GM21619 (cell line): ENCODE results near the gene GDPGP1.
"Not testable (repeated sequence)": the region's sequence is repeated elsewhere in the genome, so short reads cannot be mapped to it uniquely, and the experiment has no call there.

Experiments
- ATAC-seq: cut with Tn5 transposase; IDR thresholded peaks from one replicate; pipeline ENCODE4 v1.9.1; 2021; ENCODE audit not compliant: unreplicated experiment

The GDPGP1 gene

DNA sequence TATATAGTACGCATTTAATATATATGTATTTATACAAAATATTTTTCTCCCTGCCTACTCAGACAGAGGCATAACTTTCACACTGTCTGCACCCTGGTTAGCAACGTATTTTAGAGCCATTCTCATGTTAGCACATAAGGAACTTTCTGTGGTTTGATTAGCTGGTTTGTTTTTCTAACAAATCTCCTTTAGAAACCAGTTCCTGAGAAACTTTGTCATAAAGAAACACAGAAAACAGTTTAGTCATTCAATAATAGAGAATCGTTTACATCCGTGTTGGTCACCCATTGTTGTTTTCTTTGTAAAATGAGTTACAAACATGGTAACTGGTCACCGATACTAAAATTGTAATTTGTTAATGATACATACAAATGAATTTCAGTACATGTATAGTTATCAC, 25.5 kb downstream of the GDPGP1 start:
- peak; percentile 86 for ATAC-seq

DNA sequence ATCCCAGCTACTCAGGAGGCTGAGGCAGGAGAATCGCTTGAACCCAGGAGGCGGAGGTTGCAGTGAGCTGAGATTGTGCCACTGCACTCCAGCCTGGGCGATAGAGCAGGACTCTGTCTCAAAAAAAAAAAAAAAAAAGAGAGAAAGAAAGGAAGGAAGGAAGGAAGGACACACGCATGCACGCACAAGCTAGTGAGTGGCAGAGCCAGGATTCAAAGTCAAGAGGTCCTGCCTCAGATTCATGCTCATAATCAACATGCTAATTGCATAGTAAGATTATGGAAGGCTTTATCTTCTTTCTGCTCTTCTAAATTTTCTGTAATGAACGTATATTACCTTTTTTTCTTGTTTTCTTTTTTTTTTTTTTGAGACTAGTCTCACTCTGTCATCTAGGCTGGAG, 26.7 kb downstream of the GDPGP1 start:
- not testable (repeated sequence) for ATAC-seq

DNA sequence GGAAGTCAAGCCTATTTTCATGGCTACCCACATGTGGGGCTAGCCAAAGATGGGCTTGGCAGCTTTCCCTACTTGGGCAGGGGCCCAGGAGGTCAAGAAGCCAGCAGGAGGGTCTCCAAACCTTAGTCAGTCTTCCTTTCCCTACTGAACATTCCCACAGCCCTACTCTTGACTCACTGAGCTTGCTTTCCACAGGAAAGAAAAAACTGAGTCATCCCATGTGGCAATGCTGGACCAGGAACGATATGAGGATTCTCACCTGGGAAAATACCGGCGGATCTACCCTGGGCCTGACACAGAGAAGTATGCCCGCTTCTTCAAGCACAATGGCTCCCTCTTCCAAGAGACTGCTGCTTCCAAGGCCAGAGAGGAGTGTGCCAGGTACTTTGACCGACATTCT, 27.8 kb downstream of the GDPGP1 start:
- no peak for ATAC-seq

DNA sequence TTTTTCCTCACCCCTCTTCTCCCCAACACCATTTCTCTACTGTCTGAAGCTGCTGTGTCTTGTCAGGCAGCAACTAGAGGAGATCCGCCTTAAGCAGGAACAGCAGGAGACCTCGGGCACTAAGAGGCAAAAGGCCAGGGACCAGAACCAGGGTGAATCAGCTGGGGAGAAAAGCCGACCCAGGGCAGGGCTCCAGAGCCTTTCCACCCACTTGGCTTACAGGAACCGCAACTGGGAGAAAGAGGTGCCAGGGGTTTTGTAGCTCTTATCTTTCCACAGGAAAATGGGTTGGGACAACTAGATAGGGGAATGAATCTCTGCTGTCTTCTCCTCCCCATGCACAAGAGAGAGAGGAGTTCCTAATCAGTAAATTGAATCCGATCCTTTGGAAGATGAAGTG, 28.4 kb downstream of the GDPGP1 start:
- ATAC-seq, result no peak

DNA sequence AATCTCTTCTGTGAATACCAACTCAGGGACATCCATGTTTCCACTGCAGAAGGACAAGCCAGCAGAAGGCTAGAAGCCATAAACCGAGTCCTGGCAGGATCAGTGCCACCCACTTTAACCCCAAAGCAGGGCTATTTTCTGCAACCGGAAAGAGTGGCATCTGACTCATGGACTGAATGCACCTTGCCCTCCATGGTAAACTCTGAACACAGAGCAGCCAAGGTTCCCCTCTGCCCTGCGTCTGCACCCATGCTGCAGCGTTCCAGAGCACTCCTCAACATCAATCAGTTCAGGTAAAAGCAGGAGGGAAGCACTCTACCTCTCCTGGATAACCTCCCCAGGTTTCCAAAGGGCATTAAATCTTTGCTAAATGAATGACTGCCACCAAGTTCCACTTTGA, 30.7 kb downstream of the GDPGP1 start:
- ATAC-seq, result no peak

DNA sequence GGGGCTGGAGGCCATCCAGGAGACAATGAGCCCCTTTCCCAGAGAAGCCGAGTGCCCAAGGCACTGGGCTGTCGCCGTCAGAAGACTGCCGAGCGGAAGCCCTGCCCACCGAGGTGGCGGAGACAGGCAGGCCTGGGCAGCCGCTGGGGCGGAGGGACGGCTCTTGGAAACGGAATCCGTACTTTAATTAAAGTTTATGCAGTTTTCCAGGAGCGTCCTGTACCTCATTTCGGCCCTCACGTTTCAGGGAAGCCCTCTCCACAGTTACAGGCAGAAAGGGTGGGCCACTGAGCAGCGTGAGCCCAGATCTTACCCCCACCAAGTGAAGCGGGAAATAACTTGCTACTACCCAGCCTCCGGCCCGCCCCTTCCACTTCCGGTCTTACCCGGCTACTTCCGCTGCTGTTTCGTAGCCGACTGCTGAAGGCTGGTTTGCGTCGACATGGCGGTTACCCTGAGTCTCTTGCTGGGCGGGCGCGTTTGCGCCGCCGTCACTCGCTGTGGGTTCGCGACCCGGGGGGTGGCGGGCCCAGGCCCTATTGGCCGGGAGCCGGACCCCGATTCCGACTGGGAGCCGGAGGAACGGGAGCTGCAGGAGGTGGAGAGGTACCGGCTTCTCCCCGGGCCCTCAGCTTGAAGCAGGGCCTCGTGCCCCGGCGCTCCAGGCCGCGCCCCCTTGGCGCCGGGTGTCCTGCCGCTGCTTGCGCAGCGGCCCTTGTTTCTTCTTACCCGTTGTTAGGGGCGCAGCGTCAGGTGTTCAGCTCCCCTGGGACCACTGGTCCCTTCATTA, 31.5 kb downstream of the GDPGP1 start, which contains the start of gene NGRN:
Gene NGRN, plus strand, starts transcription at position 402 of the 790 bp plus-strand sequence. Its CDS starts 41 bp downstream, at position 443.
- ATAC-seq, result peak; percentile 93

DNA sequence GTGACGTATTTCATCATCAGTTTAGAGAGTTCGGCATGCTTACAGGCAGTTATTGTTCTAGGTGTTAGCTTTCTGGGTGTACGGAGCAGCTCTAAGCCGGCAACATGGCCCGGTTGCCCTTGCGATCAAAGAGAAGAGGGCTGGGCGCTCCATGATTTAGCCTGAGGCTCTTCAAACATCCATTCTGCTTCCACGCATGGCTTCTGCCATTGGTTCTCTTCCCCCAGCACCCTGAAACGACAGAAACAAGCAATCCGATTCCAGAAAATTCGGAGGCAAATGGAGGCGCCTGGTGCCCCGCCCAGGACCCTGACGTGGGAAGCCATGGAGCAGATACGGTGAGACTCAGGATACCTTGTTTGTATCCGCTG, 32.0 kb downstream of the GDPGP1 start:
- no peak for ATAC-seq

DNA sequence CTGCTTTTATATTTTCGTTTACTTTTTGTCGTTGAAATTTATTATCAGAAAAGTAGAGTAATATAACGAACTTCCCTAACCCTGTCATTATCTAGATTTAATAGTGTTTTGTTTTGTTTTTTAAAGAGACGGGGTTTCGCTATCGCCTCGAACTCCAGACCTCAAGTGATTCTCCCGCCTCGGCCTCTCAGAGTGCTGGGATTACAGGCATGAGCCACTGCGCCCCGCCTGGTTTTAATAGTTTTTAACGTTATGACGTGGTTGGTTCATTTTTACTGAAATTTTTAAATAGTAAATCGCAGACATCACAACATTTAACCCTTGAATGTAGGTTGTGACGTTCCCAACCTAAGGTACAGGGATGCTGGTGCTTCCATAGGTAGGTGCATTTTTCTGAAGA, 32.5 kb downstream of the GDPGP1 start:
- no peak for ATAC-seq

DNA sequence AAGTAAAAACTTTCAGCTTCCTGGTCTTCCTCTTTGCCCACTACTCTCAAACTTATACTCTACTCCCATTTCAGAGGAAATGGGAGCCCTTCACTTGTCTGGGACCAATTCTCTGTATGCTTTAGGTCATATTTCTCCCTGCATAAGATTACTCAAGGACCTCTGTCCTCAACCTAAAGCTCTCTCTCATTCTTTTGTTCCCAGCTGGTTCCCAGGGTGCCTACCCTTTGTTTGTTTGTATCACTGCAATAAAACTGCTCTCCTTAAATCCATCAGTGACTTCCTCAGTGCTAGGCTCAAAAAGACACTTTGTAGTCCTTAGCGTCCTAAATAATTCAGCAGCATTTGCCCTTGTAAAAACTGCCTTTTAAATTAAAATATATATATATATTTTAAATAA, 34.4 kb downstream of the GDPGP1 start:
- ATAC-seq, result no peak

DNA sequence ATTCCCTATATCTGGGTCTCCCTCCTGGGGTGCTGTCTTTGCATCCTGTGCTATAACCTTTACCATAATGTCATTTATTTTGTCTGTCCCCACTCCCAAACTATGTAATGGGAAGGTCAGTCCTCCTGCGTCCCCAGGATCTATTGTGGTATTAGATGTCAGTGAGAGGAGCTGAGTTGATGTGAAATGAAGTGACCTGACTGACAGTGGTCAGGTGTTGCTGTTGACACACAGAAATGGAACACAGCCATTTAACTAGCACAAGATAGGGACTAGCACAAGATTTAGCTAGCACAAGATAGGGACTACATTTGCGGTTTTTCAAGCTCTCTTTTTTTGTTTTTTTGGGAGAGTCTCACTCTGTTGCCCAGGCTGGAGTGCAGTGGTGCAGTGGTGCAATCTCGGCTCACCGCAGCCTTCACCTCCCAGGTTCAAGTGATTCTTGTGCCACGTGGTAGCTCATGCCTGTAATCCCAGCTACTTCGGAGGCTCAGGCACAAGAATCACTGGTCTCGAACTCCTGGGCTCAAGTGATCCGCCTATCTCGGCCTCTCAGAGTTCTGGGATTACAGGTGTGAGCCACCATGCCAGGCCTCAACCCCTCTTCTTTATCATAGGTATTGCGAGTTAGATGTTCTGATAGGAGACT, 36.6 kb downstream of the GDPGP1 start:
- no peak for ATAC-seq

DNA sequence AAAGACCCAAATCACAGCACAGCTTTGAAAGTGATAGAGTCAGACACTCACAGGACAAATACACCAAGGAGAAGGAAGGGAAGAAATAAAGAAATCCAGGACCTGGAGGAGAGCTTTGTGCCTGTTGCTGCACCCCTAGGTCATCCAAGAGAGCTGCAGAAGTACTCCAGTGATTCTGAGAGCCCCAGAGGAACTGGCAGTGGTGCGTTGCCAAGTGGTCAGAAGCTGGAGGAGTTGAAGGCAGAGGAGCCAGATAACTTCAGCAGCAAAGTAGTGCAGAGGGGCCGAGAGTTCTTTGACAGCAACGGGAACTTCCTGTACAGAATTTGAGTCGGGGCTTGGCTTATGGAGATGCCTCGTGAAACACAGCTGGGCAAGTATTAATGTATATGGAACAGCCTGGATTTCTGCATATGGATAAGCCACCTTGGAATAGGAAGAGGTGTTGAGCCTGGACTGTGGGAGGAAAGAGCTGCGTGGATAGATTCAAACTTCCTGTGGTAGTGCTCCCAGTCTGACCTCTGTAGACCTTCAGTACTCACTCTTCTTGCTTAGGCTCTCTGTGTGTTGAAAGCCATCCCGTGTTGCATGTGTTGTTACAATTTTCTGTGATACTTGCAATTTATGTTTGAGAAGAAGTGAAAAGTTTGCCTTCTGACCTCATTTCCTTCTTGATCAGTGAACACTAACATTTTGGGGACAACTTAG, 37.6 kb downstream of the GDPGP1 start:
- ATAC-seq, result no peak

DNA sequence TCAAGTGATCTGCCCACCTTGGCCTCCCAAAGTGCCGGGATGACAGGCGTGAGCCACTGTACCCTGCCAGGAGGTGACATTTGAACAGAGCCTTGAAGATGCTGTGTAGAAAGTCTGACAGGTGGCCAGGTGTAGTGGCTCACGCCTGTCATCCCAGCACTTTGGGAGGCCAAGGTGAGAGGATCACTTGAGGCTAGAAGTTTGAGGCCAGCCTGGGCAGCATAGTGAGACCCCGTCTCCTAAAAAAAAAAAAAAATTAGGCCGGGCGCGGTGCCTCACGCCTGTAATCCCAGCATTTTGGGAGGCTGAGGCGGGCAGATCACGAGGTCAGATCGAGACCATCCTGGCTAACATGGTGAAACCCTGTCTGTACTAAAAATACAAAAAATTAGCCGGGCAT, 44.5 kb downstream of the GDPGP1 start:
- ATAC-seq, result not testable (repeated sequence)

DNA sequence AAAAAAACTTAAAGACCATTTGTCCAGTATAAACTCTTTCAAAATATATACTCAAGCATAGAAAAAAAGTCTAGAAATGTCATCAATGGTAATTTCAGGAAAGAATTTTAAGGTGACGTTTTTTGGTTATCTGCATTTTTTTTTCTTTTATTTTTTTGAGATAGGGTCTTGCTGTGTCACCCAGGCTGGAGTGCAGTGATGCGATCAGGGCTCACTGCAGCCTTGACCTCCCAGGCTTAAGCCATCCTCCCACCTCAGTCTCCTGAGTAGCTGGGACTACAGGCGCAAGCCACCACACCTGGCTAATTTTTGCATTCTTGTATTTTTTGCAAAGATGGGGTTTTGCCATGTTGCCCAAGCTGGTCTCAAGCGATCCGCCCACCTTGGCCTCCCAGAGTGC, 46.7 kb downstream of the GDPGP1 start:
- not testable (repeated sequence) for ATAC-seq

DNA sequence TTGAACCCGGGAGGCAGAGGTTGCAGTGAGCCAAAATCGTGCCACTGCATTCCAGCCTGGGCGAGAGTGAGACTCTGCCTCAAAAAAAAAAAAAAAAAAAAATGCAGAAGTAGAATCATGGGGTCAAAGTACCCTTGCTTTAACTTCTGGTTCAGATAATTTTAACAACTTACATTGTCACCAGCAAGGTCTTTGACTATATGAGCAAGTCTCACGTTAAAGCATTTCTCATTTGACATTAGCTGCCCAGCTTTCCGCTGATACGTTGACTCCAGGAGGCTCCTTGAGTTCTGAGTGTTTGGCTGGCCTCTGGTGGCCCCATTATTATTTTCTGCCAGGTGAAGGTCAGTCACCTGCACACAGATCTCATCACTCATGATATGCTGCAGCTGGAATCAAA, 47.6 kb downstream of the GDPGP1 start:
- ATAC-seq, result not testable (repeated sequence)

DNA sequence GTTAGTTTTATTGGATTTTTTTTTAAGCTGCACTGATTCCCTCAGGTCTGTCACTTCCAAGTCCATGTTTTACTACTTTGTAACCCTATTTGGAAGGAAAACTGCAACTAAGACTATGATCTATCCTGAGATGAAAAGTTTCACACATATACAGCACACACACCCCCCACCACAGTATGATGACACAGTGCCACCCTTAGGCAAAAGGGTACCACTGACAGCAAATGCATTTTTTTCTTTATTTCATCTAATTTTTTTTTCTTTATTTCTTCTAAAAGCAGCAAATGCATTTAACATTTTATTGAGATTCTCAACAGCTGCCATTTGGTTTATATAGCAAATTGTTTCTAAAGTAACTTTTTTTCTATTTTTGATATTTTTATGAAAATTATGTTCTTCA, 52.7 kb downstream of the GDPGP1 start:
- no peak for ATAC-seq

DNA sequence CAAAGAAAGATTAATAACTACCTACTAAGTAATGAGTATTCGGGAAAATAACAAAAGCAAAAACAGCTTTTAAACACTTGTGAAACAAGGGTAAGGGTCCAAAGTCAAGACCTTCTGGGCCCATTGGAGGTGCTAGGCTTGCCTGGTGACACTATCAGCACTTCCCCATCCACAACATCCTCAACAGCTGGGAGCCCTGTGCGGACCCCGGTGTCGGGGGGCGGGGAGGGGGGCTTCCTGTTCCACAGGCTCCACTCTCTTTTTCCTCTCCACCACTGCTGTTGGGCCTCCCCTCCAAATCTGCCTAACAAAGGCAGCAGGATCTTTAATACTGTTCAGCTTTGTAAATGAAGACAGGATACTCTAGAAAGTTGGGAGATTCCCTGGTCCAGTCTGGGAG, 53.1 kb downstream of the GDPGP1 start:
- ATAC-seq, result no peak

DNA sequence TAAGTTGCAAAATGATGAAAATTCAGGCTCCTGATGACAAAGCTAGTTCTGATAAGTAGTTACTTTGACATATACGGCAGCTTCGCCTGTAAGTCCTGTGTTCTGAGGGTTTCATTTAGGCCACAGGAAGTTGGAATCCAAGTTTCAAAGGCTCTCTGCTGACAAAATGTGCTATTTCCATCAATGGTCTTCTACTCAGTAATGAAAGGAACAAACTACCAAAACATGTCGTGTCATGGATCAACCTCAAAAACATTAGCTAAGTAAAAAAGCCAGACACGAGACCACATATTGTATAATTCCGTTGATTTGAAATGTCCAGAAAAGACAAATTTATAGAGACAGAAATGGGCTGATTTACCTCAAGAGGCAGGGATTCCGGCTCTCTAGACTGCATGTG, 53.9 kb downstream of the GDPGP1 start:
- ATAC-seq, result no peak

DNA sequence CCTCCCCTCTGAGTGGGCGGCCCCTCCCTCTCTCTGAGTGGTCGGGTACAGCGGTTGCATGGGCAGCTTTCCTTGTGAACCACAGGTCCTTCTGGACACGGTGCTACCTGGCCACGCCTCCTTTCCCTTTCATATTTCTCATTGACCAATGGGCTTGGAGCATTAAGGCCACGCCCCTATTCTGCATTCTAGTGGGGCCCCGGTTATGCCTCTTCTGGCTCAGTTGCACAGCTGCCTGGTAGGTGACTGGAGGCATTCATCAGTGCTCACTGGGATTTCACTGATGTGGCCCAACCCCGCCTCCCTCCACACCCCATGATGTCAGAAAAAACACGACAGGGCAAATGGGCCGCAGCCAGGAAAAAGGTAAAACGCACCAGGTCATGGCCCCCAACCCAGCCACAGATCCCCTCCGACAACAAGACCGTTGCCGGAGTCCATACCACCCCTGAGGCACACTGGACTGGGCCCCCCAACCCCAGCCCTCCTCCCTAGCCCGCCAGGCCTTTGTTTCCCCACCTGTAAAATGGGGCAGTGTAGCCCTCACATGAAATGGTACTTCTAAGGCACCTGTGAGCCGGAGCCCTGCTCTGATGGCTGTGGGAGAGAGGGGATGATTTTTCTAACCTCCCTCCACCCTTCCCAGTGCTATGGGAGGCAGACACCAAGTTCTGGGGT, 57.8 kb downstream of the GDPGP1 start:
- ATAC-seq, result no peak

DNA sequence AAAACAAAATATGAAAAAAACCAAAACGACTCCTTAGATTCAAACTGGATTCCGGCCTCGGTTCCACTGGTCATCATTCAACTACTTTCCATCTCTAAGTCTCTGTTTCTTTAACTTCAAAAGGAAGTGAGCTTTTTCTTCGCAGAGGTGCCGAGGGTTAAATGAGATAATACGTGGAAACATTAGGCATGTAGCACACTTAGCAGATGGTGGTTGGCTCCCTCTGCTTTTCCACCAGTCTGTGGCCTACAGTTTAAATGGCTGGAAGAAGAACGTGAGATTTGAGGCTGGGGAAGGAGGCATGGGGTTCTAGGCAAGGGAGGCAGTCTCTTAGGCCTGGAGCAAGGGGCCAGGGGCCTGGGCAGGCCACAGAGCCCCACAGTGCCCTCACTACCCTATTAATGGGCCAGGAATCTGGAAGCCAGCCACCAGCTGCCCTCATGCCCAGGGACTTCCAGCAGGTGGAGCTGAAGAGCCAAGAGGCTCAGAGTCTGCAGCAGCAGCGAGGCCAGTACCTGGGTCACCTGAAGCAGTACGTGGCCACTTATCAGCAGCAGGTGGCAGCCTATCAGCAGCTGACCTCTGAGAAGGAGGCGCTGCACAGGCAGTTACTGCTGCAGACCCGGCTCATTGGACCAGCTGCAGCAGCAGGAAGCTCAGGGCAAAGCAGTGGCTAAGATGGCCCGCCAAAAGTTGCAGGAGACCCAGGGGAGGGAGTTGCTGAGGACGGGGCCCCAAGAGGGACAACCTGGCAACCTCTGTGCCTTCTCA, 59.2 kb downstream of the GDPGP1 start:
- not testable (repeated sequence) for ATAC-seq

DNA sequence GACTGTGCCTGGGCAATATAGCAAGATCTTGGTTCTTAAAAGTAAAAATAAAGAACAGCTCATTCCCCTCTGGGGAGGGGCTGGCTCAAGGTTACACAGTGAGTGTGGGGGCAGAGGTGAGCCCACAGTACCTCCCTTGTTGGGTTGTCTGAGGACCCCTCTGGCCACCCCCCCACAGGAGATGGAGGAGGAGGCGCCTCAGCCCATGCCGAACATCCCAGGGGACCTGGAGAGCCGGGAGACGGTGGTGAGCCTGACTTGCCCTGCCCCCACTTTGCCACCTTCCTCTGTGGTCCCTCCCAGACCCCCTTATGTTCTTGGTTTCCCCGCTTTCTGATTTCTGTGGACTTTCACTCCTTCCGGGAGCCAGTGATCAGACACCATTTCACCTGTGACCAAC, 60.1 kb downstream of the GDPGP1 start:
- no peak for ATAC-seq
